Measurements from ENCODE around the gene IGBP1.

The IGBP1 gene

DNA sequence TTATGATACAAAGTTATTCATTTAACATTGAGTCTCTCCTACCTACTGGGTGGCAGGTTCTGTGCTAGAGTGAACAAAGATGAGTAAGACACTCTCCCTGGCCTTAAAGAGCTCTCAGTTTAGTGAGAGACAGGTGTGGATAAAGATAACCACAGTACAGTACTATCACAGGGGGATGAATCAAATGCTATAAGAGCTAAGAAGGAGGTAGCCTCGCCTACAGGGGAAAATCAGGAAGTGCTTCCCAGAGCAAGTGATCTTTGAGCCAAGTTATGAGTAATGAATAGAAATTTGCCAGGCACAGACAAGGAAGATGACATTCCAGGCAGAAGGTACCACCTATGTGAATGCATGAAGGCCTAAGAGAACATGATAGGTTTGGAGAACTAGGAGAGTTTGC is 3.4 kb upstream of the IGBP1 start:
- no peak for ATAC-seq

DNA sequence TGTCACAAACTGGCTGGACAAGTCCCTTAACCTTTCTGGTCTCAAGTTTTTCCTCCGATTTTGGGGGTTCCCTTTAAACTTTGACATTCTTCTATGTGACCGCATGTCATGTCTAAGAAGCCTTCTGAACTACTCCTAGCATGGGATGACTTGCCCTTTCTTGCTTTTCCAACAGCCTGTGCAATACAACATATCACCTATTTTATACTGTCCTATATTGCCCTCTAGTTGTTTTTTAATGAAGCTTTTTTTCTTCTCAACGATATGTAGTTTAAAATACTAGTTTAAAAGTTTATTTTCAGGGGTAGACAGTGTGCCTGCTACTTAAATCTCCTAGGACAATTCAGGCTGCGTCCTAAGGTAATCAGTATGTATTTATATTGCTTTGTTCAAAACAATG is 1.0 kb upstream of the IGBP1 start:
- ATAC-seq: no peak
- TF ChIP-seq, protein P1, sequence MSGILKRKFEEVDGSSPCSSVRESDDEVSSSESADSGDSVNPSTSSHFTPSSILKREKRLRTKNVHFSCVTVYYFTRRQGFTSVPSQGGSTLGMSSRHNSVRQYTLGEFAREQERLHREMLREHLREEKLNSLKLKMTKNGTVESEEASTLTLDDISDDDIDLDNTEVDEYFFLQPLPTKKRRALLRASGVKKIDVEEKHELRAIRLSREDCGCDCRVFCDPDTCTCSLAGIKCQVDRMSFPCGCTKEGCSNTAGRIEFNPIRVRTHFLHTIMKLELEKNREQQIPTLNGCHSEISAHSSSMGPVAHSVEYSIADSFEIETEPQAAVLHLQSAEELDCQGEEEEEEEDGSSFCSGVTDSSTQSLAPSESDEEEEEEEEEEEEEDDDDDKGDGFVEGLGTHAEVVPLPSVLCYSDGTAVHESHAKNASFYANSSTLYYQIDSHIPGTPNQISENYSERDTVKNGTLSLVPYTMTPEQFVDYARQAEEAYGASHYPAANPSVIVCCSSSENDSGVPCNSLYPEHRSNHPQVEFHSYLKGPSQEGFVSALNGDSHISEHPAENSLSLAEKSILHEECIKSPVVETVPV (CRISPR knock-in tag; IDR thresholded peaks at IDR 0.05): no peak
- TF ChIP-seq TCF4 (CRISPR knock-in tag; IDR thresholded peaks at IDR 0.05; ENCODE audit: borderline replicate concordance) (no peak), ARNTL (CRISPR knock-in tag; IDR thresholded peaks at IDR 0.05; ENCODE audit: borderline replicate concordance, low read depth) (no peak), CSDC2 (CRISPR knock-in tag; IDR thresholded peaks at IDR 0.05) (no peak), ISL1 (CRISPR knock-in tag; IDR thresholded peaks at IDR 0.05) (no peak), ZNF70 (CRISPR knock-in tag; IDR thresholded peaks at IDR 0.05) (no peak), TOX (CRISPR knock-in tag; IDR thresholded peaks at IDR 0.05; ENCODE audit: borderline replicate concordance) (no peak)
- TF ChIP-seq, protein P2, sequence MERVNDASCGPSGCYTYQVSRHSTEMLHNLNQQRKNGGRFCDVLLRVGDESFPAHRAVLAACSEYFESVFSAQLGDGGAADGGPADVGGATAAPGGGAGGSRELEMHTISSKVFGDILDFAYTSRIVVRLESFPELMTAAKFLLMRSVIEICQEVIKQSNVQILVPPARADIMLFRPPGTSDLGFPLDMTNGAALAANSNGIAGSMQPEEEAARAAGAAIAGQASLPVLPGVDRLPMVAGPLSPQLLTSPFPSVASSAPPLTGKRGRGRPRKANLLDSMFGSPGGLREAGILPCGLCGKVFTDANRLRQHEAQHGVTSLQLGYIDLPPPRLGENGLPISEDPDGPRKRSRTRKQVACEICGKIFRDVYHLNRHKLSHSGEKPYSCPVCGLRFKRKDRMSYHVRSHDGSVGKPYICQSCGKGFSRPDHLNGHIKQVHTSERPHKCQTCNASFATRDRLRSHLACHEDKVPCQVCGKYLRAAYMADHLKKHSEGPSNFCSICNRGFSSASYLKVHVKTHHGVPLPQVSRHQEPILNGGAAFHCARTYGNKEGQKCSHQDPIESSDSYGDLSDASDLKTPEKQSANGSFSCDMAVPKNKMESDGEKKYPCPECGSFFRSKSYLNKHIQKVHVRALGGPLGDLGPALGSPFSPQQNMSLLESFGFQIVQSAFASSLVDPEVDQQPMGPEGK (CRISPR knock-in tag; IDR thresholded peaks at IDR 0.05; ENCODE audit: borderline replicate concordance): no peak
- TF ChIP-seq, protein P3, sequence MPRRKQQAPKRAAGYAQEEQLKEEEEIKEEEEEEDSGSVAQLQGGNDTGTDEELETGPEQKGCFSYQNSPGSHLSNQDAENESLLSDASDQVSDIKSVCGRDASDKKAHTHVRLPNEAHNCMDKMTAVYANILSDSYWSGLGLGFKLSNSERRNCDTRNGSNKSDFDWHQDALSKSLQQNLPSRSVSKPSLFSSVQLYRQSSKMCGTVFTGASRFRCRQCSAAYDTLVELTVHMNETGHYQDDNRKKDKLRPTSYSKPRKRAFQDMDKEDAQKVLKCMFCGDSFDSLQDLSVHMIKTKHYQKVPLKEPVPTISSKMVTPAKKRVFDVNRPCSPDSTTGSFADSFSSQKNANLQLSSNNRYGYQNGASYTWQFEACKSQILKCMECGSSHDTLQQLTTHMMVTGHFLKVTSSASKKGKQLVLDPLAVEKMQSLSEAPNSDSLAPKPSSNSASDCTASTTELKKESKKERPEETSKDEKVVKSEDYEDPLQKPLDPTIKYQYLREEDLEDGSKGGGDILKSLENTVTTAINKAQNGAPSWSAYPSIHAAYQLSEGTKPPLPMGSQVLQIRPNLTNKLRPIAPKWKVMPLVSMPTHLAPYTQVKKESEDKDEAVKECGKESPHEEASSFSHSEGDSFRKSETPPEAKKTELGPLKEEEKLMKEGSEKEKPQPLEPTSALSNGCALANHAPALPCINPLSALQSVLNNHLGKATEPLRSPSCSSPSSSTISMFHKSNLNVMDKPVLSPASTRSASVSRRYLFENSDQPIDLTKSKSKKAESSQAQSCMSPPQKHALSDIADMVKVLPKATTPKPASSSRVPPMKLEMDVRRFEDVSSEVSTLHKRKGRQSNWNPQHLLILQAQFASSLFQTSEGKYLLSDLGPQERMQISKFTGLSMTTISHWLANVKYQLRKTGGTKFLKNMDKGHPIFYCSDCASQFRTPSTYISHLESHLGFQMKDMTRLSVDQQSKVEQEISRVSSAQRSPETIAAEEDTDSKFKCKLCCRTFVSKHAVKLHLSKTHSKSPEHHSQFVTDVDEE (CRISPR knock-in tag; IDR thresholded peaks at IDR 0.05): no peak

More for the DNA sequence above, 3.4 kb upstream of the IGBP1 start:
- TF ChIP-seq, protein P1 (CRISPR knock-in tag; IDR thresholded peaks at IDR 0.05): no peak
- TF ChIP-seq, protein P4, sequence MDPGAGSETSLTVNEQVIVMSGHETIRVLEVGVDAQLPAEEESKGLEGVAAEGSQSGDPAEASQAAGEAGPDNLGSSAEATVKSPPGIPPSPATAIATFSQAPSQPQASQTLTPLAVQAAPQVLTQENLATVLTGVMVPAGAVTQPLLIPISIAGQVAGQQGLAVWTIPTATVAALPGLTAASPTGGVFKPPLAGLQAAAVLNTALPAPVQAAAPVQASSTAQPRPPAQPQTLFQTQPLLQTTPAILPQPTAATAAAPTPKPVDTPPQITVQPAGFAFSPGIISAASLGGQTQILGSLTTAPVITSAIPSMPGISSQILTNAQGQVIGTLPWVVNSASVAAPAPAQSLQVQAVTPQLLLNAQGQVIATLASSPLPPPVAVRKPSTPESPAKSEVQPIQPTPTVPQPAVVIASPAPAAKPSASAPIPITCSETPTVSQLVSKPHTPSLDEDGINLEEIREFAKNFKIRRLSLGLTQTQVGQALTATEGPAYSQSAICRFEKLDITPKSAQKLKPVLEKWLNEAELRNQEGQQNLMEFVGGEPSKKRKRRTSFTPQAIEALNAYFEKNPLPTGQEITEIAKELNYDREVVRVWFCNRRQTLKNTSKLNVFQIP (CRISPR knock-in tag; IDR thresholded peaks at IDR 0.05; ENCODE audit: borderline replicate concordance, low read depth): no peak
- no peak for TF ChIP-seq RARB (CRISPR knock-in tag; IDR thresholded peaks at IDR 0.05)
- TF ChIP-seq ESRRG (CRISPR knock-in tag; IDR thresholded peaks at IDR 0.05): no peak

DNA sequence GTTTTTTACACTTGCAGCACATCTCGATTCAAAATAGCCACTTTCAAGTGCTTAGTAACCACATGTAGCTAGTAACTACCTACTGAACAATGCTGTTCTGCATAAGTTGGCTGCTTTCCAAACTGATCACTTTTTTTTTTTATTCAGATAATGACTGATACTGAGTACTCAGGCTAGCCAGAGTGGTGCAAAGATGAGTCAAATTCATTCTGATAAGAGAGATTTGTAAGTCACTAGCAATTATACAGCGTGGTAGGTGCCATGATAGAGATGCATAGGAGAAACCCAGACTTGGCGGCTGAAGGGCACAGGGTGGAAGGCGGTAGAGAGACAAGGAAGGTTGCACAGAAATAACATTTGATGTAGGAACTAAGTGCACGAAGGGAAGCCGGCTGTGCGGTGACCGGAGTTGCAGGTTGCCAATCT is 357 bp upstream of the IGBP1 start:
- ATAC-seq: peak; percentile 1; the same call in 1 of the 3 replicates
- TF ChIP-seq ESRRG (CRISPR knock-in tag; IDR thresholded peaks at IDR 0.05) (no peak), RARB (CRISPR knock-in tag; IDR thresholded peaks at IDR 0.05) (no peak), TOX (CRISPR knock-in tag; IDR thresholded peaks at IDR 0.05; ENCODE audit: borderline replicate concordance) (no peak), PPARA (CRISPR knock-in tag; IDR thresholded peaks at IDR 0.05; ENCODE audit: borderline replicate concordance) (no peak)

DNA sequence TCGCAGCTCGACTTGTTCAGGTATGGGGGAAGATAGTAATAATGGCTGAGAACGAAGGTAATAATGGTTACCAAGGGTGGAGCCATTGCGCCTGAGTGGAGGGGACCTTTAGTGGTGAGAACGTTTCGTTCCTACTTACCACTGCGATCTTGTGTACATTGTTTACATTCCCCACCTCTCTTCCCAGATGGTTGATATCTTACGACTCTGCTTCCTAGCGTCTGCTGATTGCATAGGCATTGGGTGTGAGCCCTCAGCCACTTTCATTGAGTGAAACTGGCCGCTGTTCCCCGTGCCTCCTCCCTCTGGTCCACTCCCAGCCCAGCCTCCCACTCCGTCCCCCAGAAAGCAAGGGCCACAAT is 850 bp downstream of the IGBP1 start:
- no peak for ATAC-seq
- no peak for TF ChIP-seq ZNF8 (CRISPR knock-in tag; IDR thresholded peaks at IDR 0.05)
- TF ChIP-seq, protein P1 (CRISPR knock-in tag; IDR thresholded peaks at IDR 0.05): no peak
- no peak for TF ChIP-seq CSDC2 (CRISPR knock-in tag; IDR thresholded peaks at IDR 0.05)
- no peak for TF ChIP-seq ZFP30 (CRISPR knock-in tag; IDR thresholded peaks at IDR 0.05)
- TF ChIP-seq PPARA (CRISPR knock-in tag; IDR thresholded peaks at IDR 0.05; ENCODE audit: borderline replicate concordance): no peak
- no peak for TF ChIP-seq ZC3H10 (CRISPR knock-in tag; IDR thresholded peaks at IDR 0.05)
- TF ChIP-seq OSR1 (CRISPR knock-in tag; IDR thresholded peaks at IDR 0.05): no peak
- TF ChIP-seq, protein P4 (CRISPR knock-in tag; IDR thresholded peaks at IDR 0.05; ENCODE audit: borderline replicate concordance, low read depth): no peak
- no peak for TF ChIP-seq ISL1 (CRISPR knock-in tag; IDR thresholded peaks at IDR 0.05)
- no peak for TF ChIP-seq ZNF70 (CRISPR knock-in tag; IDR thresholded peaks at IDR 0.05)
- no peak for TF ChIP-seq SNAI2 (CRISPR knock-in tag; IDR thresholded peaks at IDR 0.05)
- TF ChIP-seq, protein P5, sequence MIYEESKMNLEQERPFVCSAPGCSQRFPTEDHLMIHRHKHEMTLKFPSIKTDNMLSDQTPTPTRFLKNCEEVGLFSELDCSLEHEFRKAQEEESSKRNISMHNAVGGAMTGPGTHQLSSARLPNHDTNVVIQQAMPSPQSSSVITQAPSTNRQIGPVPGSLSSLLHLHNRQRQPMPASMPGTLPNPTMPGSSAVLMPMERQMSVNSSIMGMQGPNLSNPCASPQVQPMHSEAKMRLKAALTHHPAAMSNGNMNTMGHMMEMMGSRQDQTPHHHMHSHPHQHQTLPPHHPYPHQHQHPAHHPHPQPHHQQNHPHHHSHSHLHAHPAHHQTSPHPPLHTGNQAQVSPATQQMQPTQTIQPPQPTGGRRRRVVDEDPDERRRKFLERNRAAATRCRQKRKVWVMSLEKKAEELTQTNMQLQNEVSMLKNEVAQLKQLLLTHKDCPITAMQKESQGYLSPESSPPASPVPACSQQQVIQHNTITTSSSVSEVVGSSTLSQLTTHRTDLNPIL (CRISPR knock-in tag; IDR thresholded peaks at IDR 0.05; ENCODE audit: low read depth): no peak

All from SK-N-SH treated with all-trans-retinoic acid at 6 μM for 48 hours (cell line).